Tibial nerve (tissue), 3 donors: ENCODE results near the gene PIK3CD.

Experiments used
- POLR2A ChIP-seq, 2 donors: fragments of 450-650 bp; IDR thresholded peaks; one replicate each; pipeline ENCODE4 v1.6.1; 2017; ENCODE audit warnings: antibody characterized with exemption in 2 of 2, mild to moderate bottlenecking in 2 of 2, moderate library complexity in 2 of 2
- TF ChIP-seq, protein P1 (sequence below), 5 experiments: fragments of 200-600 bp in 3 of 5; fragments of 450-650 bp in 2 of 5; sonication (generic) in 3 of 5; IDR thresholded peaks; one replicate each; pipeline ENCODE4 v1.5.1; 2016 to 2019; ENCODE audit warnings: antibody characterized with exemption in 5 of 5, mild to moderate bottlenecking in 3 of 5, moderate library complexity in 2 of 5

DNA sequence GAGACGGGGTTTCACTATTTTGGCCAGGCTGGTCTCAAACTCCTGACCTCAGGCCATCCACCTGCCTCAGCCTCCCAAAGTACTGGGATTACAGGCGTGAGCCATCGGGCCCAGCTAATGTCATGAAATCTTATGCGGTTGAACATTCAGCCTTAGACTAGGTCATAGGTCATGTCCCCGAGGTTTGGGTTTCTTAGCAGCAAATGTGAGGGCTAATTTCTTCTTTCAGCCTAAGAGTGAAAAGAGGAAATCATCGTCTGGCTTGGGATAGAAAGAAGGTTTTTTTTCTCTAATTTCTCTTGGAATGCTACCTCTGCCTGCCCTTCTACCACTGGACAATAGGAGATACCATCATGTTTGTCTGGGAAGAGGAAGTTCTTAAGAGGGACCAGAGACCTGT is 18.0 kb upstream of the PIK3CD start:
- TF ChIP-seq, protein P1, sequence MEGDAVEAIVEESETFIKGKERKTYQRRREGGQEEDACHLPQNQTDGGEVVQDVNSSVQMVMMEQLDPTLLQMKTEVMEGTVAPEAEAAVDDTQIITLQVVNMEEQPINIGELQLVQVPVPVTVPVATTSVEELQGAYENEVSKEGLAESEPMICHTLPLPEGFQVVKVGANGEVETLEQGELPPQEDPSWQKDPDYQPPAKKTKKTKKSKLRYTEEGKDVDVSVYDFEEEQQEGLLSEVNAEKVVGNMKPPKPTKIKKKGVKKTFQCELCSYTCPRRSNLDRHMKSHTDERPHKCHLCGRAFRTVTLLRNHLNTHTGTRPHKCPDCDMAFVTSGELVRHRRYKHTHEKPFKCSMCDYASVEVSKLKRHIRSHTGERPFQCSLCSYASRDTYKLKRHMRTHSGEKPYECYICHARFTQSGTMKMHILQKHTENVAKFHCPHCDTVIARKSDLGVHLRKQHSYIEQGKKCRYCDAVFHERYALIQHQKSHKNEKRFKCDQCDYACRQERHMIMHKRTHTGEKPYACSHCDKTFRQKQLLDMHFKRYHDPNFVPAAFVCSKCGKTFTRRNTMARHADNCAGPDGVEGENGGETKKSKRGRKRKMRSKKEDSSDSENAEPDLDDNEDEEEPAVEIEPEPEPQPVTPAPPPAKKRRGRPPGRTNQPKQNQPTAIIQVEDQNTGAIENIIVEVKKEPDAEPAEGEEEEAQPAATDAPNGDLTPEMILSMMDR (IDR thresholded peaks at IDR 0.05): no peak
- TF ChIP-seq POLR2A (IDR thresholded peaks at IDR 0.05): no peak
